OCI-LY3 (cell line): Measurements from ENCODE around the gene PLXDC2.

Experiments used
- EZH2phosphoT487 ChIP-seq: fragments of 200-600 bp; shearing (Covaris generic); IDR thresholded peaks from 2 replicates; pipeline ENCODE4 v1.6.1; 2018; ENCODE audit warnings: antibody characterized with exemption, mixed run types, low read depth
- TF ChIP-seq, protein P1 (sequence below): fragments of 200-600, 300-600 bp; sonication (generic); IDR thresholded peaks from 2 replicates; pipeline ENCODE4 v1.5.1; 2014; ENCODE audit warnings: antibody characterized with exemption, low read length, low read depth

DNA sequence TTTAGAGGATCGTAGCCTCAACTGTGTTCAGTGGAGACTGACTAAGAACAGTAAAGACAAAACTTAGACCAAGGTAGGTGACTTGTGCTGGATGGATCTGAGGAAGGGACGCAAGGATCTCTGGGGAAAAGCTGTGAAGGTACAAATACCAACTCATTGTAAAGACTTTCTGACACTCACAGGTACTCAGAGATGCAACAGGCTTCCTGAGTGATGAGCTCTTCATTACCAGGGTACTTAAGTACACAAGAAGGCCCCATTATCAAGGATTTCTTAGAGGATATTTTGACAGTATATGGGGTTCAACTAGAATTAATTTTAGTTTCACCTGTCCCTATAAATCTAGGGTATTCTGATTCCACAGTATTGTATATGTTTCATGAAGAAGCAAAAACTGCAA lies 440.7 kb downstream of the PLXDC2 start:
- TF ChIP-seq, protein P1, sequence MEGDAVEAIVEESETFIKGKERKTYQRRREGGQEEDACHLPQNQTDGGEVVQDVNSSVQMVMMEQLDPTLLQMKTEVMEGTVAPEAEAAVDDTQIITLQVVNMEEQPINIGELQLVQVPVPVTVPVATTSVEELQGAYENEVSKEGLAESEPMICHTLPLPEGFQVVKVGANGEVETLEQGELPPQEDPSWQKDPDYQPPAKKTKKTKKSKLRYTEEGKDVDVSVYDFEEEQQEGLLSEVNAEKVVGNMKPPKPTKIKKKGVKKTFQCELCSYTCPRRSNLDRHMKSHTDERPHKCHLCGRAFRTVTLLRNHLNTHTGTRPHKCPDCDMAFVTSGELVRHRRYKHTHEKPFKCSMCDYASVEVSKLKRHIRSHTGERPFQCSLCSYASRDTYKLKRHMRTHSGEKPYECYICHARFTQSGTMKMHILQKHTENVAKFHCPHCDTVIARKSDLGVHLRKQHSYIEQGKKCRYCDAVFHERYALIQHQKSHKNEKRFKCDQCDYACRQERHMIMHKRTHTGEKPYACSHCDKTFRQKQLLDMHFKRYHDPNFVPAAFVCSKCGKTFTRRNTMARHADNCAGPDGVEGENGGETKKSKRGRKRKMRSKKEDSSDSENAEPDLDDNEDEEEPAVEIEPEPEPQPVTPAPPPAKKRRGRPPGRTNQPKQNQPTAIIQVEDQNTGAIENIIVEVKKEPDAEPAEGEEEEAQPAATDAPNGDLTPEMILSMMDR = no peak
- no peak for TF ChIP-seq EZH2phosphoT487
